K562 (cell line): ENCODE measurements around the gene ZNF672. TPM values are rescaled to one million over a fixed set of nuclear protein-coding genes. Genes with fewer than 3 reads are reported as not detected.
A peak's percentile ranks its signal among the peaks of the same experiment; 100 is the strongest.

Source experiments
- CBX1 ChIP-seq: sonication (generic); IDR thresholded peaks from 2 replicates; pipeline ENCODE4 v1.6.1; 2016; ENCODE audit warnings: antibody characterized with exemption, low read depth, mild to moderate bottlenecking
- ESRRA ChIP-seq: fragments of 450-650 bp; IDR thresholded peaks from 2 replicates; pipeline ENCODE4 v1.6.1; 2014; ENCODE audit warnings: low read depth, mild to moderate bottlenecking, moderate library complexity, borderline replicate concordance
- FOS ChIP-seq: IDR thresholded peaks from 3 replicates; pipeline ENCODE4 v1.6.1; 2011; ENCODE audit not compliant: insufficient read length; ENCODE audit errors: extremely low read depth
- FOXK1 ChIP-seq: sonication (generic); formaldehyde crosslinking; IDR thresholded peaks from 2 replicates; pipeline ENCODE4 v1.8.0; 2022; ENCODE audit warnings: missing genetic modification reagents, mild to moderate bottlenecking, borderline replicate concordance
- FOXM1 ChIP-seq, 2 experiments: fragments of 450-650 bp in 1 of 2; sonication (generic) in 1 of 2; formaldehyde crosslinking in 1 of 2; IDR thresholded peaks; 2 replicates each; pipeline versions ENCODE4 v1.6.1 to v1.9.0; 2017 to 2022; ENCODE audit warnings: low read depth in 2 of 2, mild to moderate bottlenecking in 2 of 2, missing genetic modification reagents in 1 of 2, moderate library complexity in 1 of 2
- IRF1 ChIP-seq: sonication (generic); formaldehyde crosslinking; IDR thresholded peaks from 2 replicates; pipeline ENCODE4 v1.8.0; 2022; ENCODE audit warnings: missing genetic modification reagents, mild to moderate bottlenecking, borderline replicate concordance
- JUN ChIP-seq, 2 experiments: sonication (generic) in 1 of 2; formaldehyde crosslinking in 1 of 2; IDR thresholded peaks; 2 replicates each; pipeline versions ENCODE4 v1.6.1 to v1.8.0; 2012 to 2022; ENCODE audit warnings: borderline replicate concordance in 2 of 2, mild to moderate bottlenecking in 2 of 2, improper control_type of control experiment in 1 of 2, low read depth in 1 of 2, low read length in 1 of 2, missing genetic modification reagents in 1 of 2
- KAT8 ChIP-seq: fragments of 450-650 bp; IDR thresholded peaks from 2 replicates; pipeline ENCODE4 v1.6.1; 2016; ENCODE audit warnings: low read depth, mild to moderate bottlenecking
- MLX ChIP-seq, 2 experiments: fragments of 450-650 bp in 1 of 2; sonication (generic) in 1 of 2; formaldehyde crosslinking; conservative IDR thresholded peaks; 2 replicates each; pipeline versions ENCODE4 v1.4.0 to v1.8.1; 2020 to 2022; ENCODE audit warnings: mild to moderate bottlenecking in 1 of 2, missing genetic modification reagents in 1 of 2
- OTX1 ChIP-seq: fragments of 450-650 bp; formaldehyde crosslinking; IDR thresholded peaks from 2 replicates; pipeline ENCODE4 v1.4.0; 2022; ENCODE audit warnings: mild to moderate bottlenecking
- POLR2B ChIP-seq: fragments of 450-650 bp; IDR thresholded peaks from 2 replicates; pipeline ENCODE4 v1.6.1; 2018; ENCODE audit warnings: low read depth; ENCODE audit not compliant: partially characterized antibody
- POLR2G ChIP-seq: fragments of 200-400 bp; formaldehyde crosslinking; IDR thresholded peaks from 2 replicates; pipeline ENCODE4 v1.6.1; 2017; ENCODE audit warnings: low read depth, mild to moderate bottlenecking, antibody characterized with exemption, low read length, moderate library complexity
- TEAD1 ChIP-seq, 2 experiments: fragments of 450-650 bp in 1 of 2; sonication (generic) in 1 of 2; formaldehyde crosslinking; IDR thresholded peaks; 2 replicates each; pipeline versions ENCODE4 v1.4.0 to v1.8.0; 2020 to 2022; ENCODE audit warnings: mild to moderate bottlenecking in 2 of 2, missing genetic modification reagents in 1 of 2
- ZBTB7A ChIP-seq: IDR thresholded peaks from 2 replicates; pipeline ENCODE4 v1.6.1; 2011; ENCODE audit warnings: low read depth, mild to moderate bottlenecking, low read length, moderate library complexity, borderline replicate concordance; ENCODE audit not compliant: control insufficient read depth
- ZFX ChIP-seq: sonication (generic); formaldehyde crosslinking; IDR thresholded peaks from 2 replicates; pipeline ENCODE4 v1.8.0; 2022; ENCODE audit warnings: mild to moderate bottlenecking, missing genetic modification reagents, moderate library complexity
- ZNF408 ChIP-seq: fragments of 250-450 bp; sonication (Bioruptor Pico); IDR thresholded peaks from 2 replicates; pipeline ENCODE4 v1.4.0; 2020; ENCODE audit warnings: low read depth, mild to moderate bottlenecking, moderate library complexity
- ZNF830 ChIP-seq: fragments of 250-450 bp; sonication (Bioruptor Pico); IDR thresholded peaks from 2 replicates; pipeline ENCODE4 v1.5.0; 2021; ENCODE audit warnings: mild to moderate bottlenecking
- polyA plus RNA-seq, 8 experiments: library from polyadenylated mRNA; depleted of rRNA in 4 of 8; stranded (reverse) in 5 of 8; unstranded in 3 of 8; fragments of >200 nt; fragmentation: Nextera tagmentation in 2 of 8; fragmentation: Illumina TruSeq in 1 of 8; extraction: Ambion mirVana in 2 of 8; extraction: Trizol in 1 of 8; gene quantifications; 2 replicates each; pipeline versions ENCODE4 v1.2.1 to v1.2.3, GENCODE V29; 2011 to 2014; ENCODE audit warnings: inconsistent platforms in 1 of 8, missing spikeins in 1 of 8
- total RNA-seq, 7 experiments: library from RNA; depleted of rRNA in 6 of 7; stranded (reverse); fragments of >200 nt in 6 of 7; fragmentation: Illumina TruSeq in 2 of 7; extraction: Trizol in 2 of 7; gene quantifications; 2 replicates each; pipeline versions ENCODE4 v1.2.1 to v1.2.3, GENCODE V29; 2011 to 2021; ENCODE audit warnings: low replicate concordance in 1 of 7
- TF ChIP-seq, protein P1 (sequence below): fragments of 250-450 bp; sonication (Bioruptor Pico); IDR thresholded peaks from 2 replicates; pipeline ENCODE4 v1.4.0; 2020; ENCODE audit warnings: borderline replicate concordance
- TF ChIP-seq, protein P2 (sequence below), 2 experiments: IDR thresholded peaks; 2 replicates each; pipeline ENCODE4 v1.6.1; 2012; ENCODE audit warnings: improper control_type of control experiment in 2 of 2, low read depth in 2 of 2, low read length in 2 of 2, borderline replicate concordance in 1 of 2

The ZNF672 gene
- total and polyA plus RNA-seq, 9 of the 15 experiments (the other 6 are each of a cell fraction or from before 2014, with no cell fraction given), result 1.9 to 57.9 (median 24.1) TPM

DNA sequence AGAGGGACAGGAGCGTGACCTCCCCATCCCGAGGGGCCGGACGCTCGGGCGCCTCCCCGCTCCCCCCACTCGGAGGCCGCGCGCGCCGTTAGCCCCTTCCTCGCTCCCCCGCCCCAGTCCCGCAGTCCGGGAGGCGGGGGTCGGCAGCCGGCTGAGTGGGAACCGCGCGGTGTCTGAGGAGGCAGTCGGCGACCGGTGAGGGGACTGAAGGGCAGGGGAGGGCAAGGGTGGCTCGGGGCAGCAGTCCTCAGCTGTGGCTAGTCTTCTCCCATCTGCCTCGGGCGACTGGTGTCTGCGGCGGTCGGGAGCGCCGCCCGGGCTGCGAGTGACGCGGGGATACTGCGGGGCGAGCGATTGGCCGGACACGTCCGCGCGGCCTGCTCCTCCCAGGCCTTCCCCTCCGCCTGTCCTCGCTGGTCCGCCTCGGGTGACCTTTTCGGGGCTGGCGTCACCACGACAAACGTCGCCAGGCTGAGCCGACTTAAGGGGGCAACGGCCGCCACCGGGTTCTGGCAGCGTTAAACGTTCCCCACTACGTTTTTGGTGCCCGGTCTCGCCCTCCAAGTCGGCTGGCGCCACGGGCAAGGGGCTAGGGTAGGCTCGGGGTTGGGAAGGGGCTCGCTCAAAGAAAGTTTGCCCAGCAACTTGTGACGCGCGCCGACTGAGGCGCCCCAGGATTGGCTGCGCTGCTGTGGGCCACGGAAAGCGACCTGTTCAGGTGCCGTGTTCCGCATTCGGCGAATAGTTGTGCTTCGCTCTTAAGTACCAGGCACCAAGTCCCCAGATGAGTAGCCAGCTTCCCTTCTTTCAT, 538 bp downstream of the ZNF672 start (continued):
- 0 out of 2 replicates have a peak, but pooled peaks have one; percentile 11 for TF ChIP-seq CBX1
- peak; percentile 98 for TF ChIP-seq ZFX (CRISPR knock-in tag)
- TF ChIP-seq ZBTB7A, result peak; percentile 83; the same call in 1 of the 2 replicates
- TF ChIP-seq ZNF830 (CRISPR knock-in tag), result 0 out of 2 replicates have a peak, but pooled peaks have one; percentile 86
- peak in 1 of 2 experiments; percentile 93; a peak in 2 of 4 replicates for TF ChIP-seq TEAD1 (CRISPR knock-in tag; IDR thresholded peaks at IDR 0.05)
- peak; percentile 68 for TF ChIP-seq FOXM1 (IDR thresholded peaks at IDR 0.05; ENCODE audit: low read depth)
- TF ChIP-seq FOXM1 (CRISPR knock-in tag; IDR thresholded peaks at IDR 0.05; ENCODE audit: low read depth), result peak; percentile 27; the same call in 1 of the 2 replicates
- TF ChIP-seq, protein P1, sequence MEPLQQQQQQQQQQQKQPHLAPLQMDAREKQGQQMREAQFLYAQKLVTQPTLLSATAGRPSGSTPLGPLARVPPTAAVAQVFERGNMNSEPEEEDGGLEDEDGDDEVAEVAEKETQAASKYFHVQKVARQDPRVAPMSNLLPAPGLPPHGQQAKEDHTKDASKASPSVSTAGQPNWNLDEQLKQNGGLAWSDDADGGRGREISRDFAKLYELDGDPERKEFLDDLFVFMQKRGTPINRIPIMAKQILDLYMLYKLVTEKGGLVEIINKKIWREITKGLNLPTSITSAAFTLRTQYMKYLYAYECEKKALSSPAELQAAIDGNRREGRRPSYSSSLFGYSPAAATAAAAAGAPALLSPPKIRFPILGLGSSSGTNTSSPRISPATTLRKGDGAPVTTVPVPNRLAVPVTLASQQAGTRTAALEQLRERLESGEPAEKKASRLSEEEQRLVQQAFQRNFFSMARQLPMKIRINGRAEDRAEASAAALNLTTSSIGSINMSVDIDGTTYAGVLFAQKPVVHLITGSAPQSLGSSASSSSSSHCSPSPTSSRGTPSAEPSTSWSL (CRISPR knock-in tag), result no peak
- TF ChIP-seq OTX1 (CRISPR knock-in tag), result peak; percentile 84
- TF ChIP-seq ESRRA, result peak; percentile 93
- no peak for TF ChIP-seq ZNF408 (CRISPR knock-in tag)
- TF ChIP-seq JUN (IDR thresholded peaks at IDR 0.05; ENCODE audit: borderline replicate concordance, low read depth, low read length), result no peak
- peak; percentile 93 for TF ChIP-seq JUN (CRISPR knock-in tag; IDR thresholded peaks at IDR 0.05; ENCODE audit: borderline replicate concordance)
- peak; percentile 92 for TF ChIP-seq POLR2G
- TF ChIP-seq, protein P2, sequence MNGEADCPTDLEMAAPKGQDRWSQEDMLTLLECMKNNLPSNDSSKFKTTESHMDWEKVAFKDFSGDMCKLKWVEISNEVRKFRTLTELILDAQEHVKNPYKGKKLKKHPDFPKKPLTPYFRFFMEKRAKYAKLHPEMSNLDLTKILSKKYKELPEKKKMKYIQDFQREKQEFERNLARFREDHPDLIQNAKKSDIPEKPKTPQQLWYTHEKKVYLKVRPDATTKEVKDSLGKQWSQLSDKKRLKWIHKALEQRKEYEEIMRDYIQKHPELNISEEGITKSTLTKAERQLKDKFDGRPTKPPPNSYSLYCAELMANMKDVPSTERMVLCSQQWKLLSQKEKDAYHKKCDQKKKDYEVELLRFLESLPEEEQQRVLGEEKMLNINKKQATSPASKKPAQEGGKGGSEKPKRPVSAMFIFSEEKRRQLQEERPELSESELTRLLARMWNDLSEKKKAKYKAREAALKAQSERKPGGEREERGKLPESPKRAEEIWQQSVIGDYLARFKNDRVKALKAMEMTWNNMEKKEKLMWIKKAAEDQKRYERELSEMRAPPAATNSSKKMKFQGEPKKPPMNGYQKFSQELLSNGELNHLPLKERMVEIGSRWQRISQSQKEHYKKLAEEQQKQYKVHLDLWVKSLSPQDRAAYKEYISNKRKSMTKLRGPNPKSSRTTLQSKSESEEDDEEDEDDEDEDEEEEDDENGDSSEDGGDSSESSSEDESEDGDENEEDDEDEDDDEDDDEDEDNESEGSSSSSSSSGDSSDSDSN (IDR thresholded peaks at IDR 0.05; ENCODE audit: borderline replicate concordance in 1 of 2, low read depth in 2 of 2, low read length in 2 of 2), result peak in 1 of 2 experiments; percentile 82; a peak in 1 of 4 replicates
- TF ChIP-seq FOXK1 (CRISPR knock-in tag), result peak; percentile 62; the same call in 1 of the 2 replicates
- peak in 1 of 2 experiments; percentile 86; a peak in 1 of 4 replicates for TF ChIP-seq MLX (CRISPR knock-in tag; conservative IDR thresholded peaks at IDR 0.05)
- TF ChIP-seq KAT8, result no peak
- peak; percentile 62 for TF ChIP-seq FOS
- peak; percentile 90 for TF ChIP-seq POLR2B
- peak; percentile 26; the same call in 1 of the 2 replicates for TF ChIP-seq IRF1 (CRISPR knock-in tag)
